ENCODE measurements around the gene HOMER3.
"Not testable (repeated sequence)": the region's sequence is repeated elsewhere in the genome, so short reads cannot be mapped to it uniquely, and the experiment has no call there.

Gene HOMER3

GRCh38 chr19:18905513-18906236, 35.3 kb downstream of the HOMER3 start:
- H3K9me3 ChIP-seq (ENCODE audit: severe bottlenecking), result no peaks in the 10 kb centered on the region
- no peak overlapping the region for H3K4me3 ChIP-seq (ENCODE audit: low read depth, low read length)
- DNase-seq, result no peak
- no peaks in the 10 kb centered on the region for H3K27me3 ChIP-seq (ENCODE audit: insufficient read depth, low read depth, severe bottlenecking)
- peaks cover 38% of the 10 kb centered on the region for H3K36me3 ChIP-seq
- H3K27ac ChIP-seq, result no peak overlapping the region
- no peak for TF ChIP-seq CTCF (IDR thresholded peaks at IDR 0.05; ENCODE audit: low read depth, low read length)

GRCh38 chr19:18905058-18905456, 36.0 kb downstream of the HOMER3 start:
- TF ChIP-seq CTCF (IDR thresholded peaks at IDR 0.05; ENCODE audit: low read depth, low read length), result no peak
- Histone ChIP-seq H3K27ac (no peak overlapping the region), H3K9me3 (ENCODE audit: severe bottlenecking) (no peaks in the 10 kb centered on the region), H3K27me3 (ENCODE audit: insufficient read depth, low read depth, severe bottlenecking) (no peaks in the 10 kb centered on the region), H3K36me3 (peaks cover 35% of the 10 kb centered on the region), H3K4me3 (ENCODE audit: low read depth, low read length) (no peak overlapping the region)
- DNase-seq, result no peak

GRCh38 chr19:18904334-18905057, 36.5 kb downstream of the HOMER3 start:
- Histone ChIP-seq H3K27me3 (ENCODE audit: insufficient read depth, low read depth, severe bottlenecking) (no peaks in the 10 kb centered on the region), H3K4me3 (ENCODE audit: low read depth, low read length) (no peak overlapping the region), H3K9me3 (ENCODE audit: severe bottlenecking) (no peaks in the 10 kb centered on the region), H3K36me3 (peaks cover 35% of the 10 kb centered on the region), H3K27ac (no peak overlapping the region)
- TF ChIP-seq CTCF (IDR thresholded peaks at IDR 0.05; ENCODE audit: low read depth, low read length), result no peak
- DNase-seq, result no peak

- no peaks in the 10 kb centered on the region for H3K27me3 ChIP-seq (ENCODE audit: insufficient read depth, low read depth, severe bottlenecking)
- no peaks in the 10 kb centered on the region for H3K9me3 ChIP-seq (ENCODE audit: severe bottlenecking)
- DNase-seq, result no peak
- H3K4me3 ChIP-seq (ENCODE audit: low read depth, low read length), result no peak overlapping the region
- no peak overlapping the region for H3K27ac ChIP-seq
- H3K36me3 ChIP-seq, result peaks cover 39% of the 10 kb centered on the region
- TF ChIP-seq CTCF (IDR thresholded peaks at IDR 0.05; ENCODE audit: low read depth, low read length), result no peak
Observed at GRCh38 chr19:18903156-18904037, 37.6 kb downstream of the HOMER3 start.

GRCh38 chr19:18902519-18902918, 38.5 kb downstream of the HOMER3 start:
- H3K9me3 ChIP-seq (ENCODE audit: severe bottlenecking); H3K27ac ChIP-seq; H3K4me3 ChIP-seq (ENCODE audit: low read depth, low read length); H3K27me3 ChIP-seq (ENCODE audit: insufficient read depth, low read depth, severe bottlenecking); DNase-seq: not testable (repeated sequence)
- peaks cover 39% of the 10 kb centered on the region for H3K36me3 ChIP-seq

- no peak for DNase-seq
- Histone ChIP-seq H3K4me3 (ENCODE audit: low read depth, low read length) (no peak overlapping the region), H3K27ac (no peak overlapping the region), H3K27me3 (ENCODE audit: insufficient read depth, low read depth, severe bottlenecking) (no peaks in the 10 kb centered on the region), H3K9me3 (ENCODE audit: severe bottlenecking) (no peaks in the 10 kb centered on the region), H3K36me3 (peaks cover 35% of the 10 kb centered on the region)
- TF ChIP-seq CTCF (IDR thresholded peaks at IDR 0.05; ENCODE audit: low read depth, low read length), result no peak
Observed at GRCh38 chr19:18901491-18901890, 39.5 kb downstream of the HOMER3 start.

Data from WERI-Rb-1 (cell line).